DMS114 treated with DMSO at 0.1 percent for 48 hours (cell line): Measurements from ENCODE around the gene RAP1GDS1.
"Not testable (repeated sequence)": the region's sequence is repeated elsewhere in the genome, so short reads cannot be mapped to it uniquely, and the experiment has no call there.

Experiments
- DNase-seq: peaks from one replicate; lab custom pipeline; 2025; ENCODE audit not compliant: unreplicated experiment; lab: John Stamatoyannopoulos, UW

Gene RAP1GDS1

GRCh38 chr4:98479590-98479989 is 218.4 kb downstream of the RAP1GDS1 start:
- DNase-seq = not testable (repeated sequence)

GRCh38 chr4:98480535-98480934 is 219.4 kb downstream of the RAP1GDS1 start:
- DNase-seq = no peak

- DNase-seq = no peak
Observed at GRCh38 chr4:98481167-98481566, 220.0 kb downstream of the RAP1GDS1 start.

GRCh38 chr4:98482503-98482846 is 221.3 kb downstream of the RAP1GDS1 start:
- no peak for DNase-seq

- no peak for DNase-seq
Observed at GRCh38 chr4:98482847-98483806, 221.9 kb downstream of the RAP1GDS1 start.

- no peak for DNase-seq
Observed at GRCh38 chr4:98484031-98484430, 222.8 kb downstream of the RAP1GDS1 start.

- DNase-seq = no peak
Observed at GRCh38 chr4:98485816-98486345, 224.7 kb downstream of the RAP1GDS1 start.

GRCh38 chr4:98490251-98490650 is 229.1 kb downstream of the RAP1GDS1 start:
- DNase-seq = no peak

GRCh38 chr4:98491899-98492559 is 230.8 kb downstream of the RAP1GDS1 start:
- DNase-seq = no peak

- no peak for DNase-seq
Observed at GRCh38 chr4:98493296-98493695, 232.1 kb downstream of the RAP1GDS1 start.
